ENCODE results near the gene GLG1. TPM values are rescaled to one million over a fixed set of nuclear protein-coding genes. Genes with fewer than 3 reads are reported as not detected.
"Not testable (repeated sequence)": the region's sequence is repeated elsewhere in the genome, so short reads cannot be mapped to it uniquely, and the experiment has no call there.

GLG1 gene
- total RNA-seq, 1 donor from 2014 or later = 50.2 TPM

- DNase-seq (ENCODE audit: low spot score); intact Hi-C loops (cut with micrococcal nuclease); H3K36me3 Mint-ChIP-seq (ENCODE audit: low read depth); H3K9me3 Mint-ChIP-seq; H3K27me3 Mint-ChIP-seq (ENCODE audit: low read depth); H3K4me3 Mint-ChIP-seq (ENCODE audit: low read depth); H3K4me1 Mint-ChIP-seq (ENCODE audit: low read depth); H3K27ac Mint-ChIP-seq: not testable (repeated sequence)
These were observed 196.6 kb downstream of the GLG1 start for GRCh38 chr16:74410057-74410957.

DNA sequence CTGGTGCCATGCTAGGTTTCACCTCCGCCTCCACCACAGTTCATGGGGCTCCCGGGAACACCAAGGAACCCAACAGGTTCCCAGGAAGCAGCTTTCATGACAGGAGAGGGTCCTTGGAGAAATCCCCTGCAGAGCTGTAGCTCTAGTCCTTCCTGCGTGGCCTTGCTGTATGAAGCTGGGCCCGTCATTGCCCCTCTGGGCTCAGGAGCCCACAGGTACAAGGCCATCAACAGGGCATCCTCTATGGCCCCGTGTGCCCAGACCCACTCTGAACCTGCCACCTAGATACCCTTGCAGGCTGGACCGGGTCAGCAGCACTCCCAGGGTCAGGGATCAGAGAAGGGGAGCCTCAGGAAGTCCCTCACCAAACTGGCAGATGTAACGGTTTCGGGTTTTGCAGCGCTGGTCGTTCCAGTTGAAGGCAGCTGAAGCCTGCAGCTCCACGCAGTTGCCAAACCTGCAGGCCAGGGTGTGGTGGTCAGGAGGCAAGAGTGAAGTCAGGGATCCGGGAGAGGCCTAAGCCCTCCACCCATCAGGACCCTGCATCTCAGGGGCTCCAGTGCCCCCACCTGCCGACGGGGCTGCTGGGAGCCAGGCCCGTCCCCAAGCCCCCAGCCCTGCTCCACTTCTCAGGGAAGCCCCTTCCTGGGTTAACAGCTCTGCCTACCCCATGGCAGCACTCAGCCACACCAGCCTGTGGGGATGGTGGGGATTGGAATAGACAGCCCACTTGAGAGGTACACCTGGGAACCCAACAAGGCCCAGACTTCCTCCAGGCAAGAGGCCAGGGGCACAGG is 197.5 kb downstream of the GLG1 start:
- not testable (repeated sequence) for H3K9me3 Mint-ChIP-seq

DNA sequence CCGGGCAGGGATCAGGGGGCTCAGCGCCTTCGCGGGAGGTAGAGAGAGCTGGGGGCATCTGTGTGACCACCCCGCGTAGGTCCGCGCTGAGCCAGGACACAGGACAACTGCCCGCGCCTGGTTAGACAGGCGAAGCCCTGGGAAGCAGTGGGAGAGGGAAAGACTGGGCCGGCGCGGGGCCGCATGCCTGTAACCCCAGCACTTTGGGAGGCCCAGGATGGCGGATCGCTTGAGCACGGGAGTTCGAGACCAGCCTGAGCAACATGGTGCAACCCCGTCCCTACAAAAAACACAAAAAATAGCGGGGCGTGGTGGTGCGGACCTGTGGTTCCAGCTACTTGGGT is 199.6 kb downstream of the GLG1 start:
- H3K27me3 Mint-ChIP-seq (ENCODE audit: low read depth); H3K4me1 Mint-ChIP-seq (ENCODE audit: low read depth); H3K4me3 Mint-ChIP-seq (ENCODE audit: low read depth); DNase-seq (ENCODE audit: low spot score); intact Hi-C loops (cut with micrococcal nuclease); H3K27ac Mint-ChIP-seq; H3K36me3 Mint-ChIP-seq (ENCODE audit: low read depth); H3K9me3 Mint-ChIP-seq: not testable (repeated sequence)

More for the DNA sequence above, 197.5 kb downstream of the GLG1 start:
- H3K4me1 Mint-ChIP-seq (ENCODE audit: low read depth); H3K4me3 Mint-ChIP-seq (ENCODE audit: low read depth); H3K27ac Mint-ChIP-seq; intact Hi-C loops (cut with micrococcal nuclease); H3K27me3 Mint-ChIP-seq (ENCODE audit: low read depth); DNase-seq (ENCODE audit: low spot score); H3K36me3 Mint-ChIP-seq (ENCODE audit: low read depth): not testable (repeated sequence)

- H3K27ac Mint-ChIP-seq; intact Hi-C loops (cut with micrococcal nuclease); H3K4me1 Mint-ChIP-seq (ENCODE audit: low read depth); H3K4me3 Mint-ChIP-seq (ENCODE audit: low read depth); H3K9me3 Mint-ChIP-seq; H3K27me3 Mint-ChIP-seq (ENCODE audit: low read depth); H3K36me3 Mint-ChIP-seq (ENCODE audit: low read depth); DNase-seq (ENCODE audit: low spot score): not testable (repeated sequence)
These were observed 200.1 kb downstream of the GLG1 start for GRCh38 chr16:74406600-74407361.

- H3K4me3 Mint-ChIP-seq (ENCODE audit: low read depth); intact Hi-C loops (cut with micrococcal nuclease); H3K36me3 Mint-ChIP-seq (ENCODE audit: low read depth); H3K27me3 Mint-ChIP-seq (ENCODE audit: low read depth); H3K9me3 Mint-ChIP-seq; DNase-seq (ENCODE audit: low spot score); H3K27ac Mint-ChIP-seq; H3K4me1 Mint-ChIP-seq (ENCODE audit: low read depth): not testable (repeated sequence)
These were observed 202.6 kb downstream of the GLG1 start for GRCh38 chr16:74404148-74404933.

DNA sequence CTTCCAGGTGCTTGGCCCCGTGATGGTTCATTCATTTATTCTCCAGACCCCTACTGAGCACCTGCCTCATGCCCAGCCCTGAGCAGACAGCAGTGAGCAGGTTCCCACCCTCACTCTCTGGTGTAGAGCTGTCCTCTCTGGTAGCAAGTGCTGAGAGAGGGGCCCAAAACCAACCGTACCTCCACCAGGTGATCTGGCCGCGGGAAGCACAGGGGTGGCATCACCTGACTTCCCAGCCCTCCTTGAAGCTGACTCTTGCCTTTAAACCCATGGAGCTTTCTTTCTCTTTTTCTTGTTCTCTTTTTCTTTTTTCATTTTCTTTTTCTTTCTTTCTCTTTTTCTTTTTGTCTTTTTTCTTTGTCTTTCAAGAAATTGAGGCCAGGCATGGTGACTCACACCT is 206.7 kb downstream of the GLG1 start:
- H3K9me3 Mint-ChIP-seq; H3K27me3 Mint-ChIP-seq (ENCODE audit: low read depth); H3K27ac Mint-ChIP-seq; H3K4me3 Mint-ChIP-seq (ENCODE audit: low read depth); DNase-seq (ENCODE audit: low spot score); H3K4me1 Mint-ChIP-seq (ENCODE audit: low read depth); intact Hi-C loops (cut with micrococcal nuclease); H3K36me3 Mint-ChIP-seq (ENCODE audit: low read depth): not testable (repeated sequence)

DNA sequence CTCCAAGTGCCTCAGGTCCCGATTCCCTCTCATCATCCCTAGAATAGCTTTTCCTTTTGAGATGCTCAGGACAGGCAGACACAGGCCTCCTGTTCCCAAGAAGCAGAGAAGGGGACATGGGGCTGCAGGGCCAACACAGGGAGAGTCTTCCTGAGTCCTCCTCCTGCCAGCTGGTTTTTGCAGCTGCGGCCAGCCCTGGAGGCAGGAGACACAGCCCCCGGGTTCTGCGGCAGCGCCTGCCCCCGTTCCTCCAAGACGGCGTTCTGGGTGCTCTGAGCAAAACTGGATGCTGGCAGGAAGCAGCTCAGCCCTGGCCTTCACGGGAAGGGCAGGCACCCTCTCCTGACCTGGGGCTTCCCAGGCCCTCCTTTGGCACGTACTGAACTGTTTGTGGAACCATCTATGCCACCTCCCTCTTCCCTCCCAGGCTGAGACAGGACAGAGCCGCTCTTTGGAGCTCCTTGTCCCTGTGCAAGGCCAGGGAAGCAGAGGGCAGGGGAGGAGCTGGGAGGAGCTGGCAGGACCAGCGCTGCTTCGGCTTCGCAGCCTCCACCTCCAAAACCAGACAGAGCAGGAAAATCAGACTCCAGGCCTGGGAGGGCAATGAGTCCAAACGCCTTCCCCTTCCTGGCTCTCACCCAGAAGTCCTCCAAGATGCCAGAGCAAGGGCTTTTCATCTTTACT is 208.6 kb downstream of the GLG1 start:
- H3K27ac Mint-ChIP-seq; intact Hi-C loops (cut with micrococcal nuclease); H3K4me1 Mint-ChIP-seq (ENCODE audit: low read depth); H3K36me3 Mint-ChIP-seq (ENCODE audit: low read depth); H3K9me3 Mint-ChIP-seq; H3K27me3 Mint-ChIP-seq (ENCODE audit: low read depth); H3K4me3 Mint-ChIP-seq (ENCODE audit: low read depth); DNase-seq (ENCODE audit: low spot score): not testable (repeated sequence)

Other genes starting within 250 kb of the GLG1 start
- 1.9 and 2.2 TPM in 2 replicates for gene NPIPB15, start 230.8 kb downstream of the GLG1 start, total RNA-seq
- 0.09 and 0.30 TPM in 2 replicates for gene CLEC18B, start 185.6 kb downstream of the GLG1 start, total RNA-seq
- gene RFWD3, start 59.8 kb upstream of the GLG1 start, total RNA-seq = 94.5 and 101 TPM in 2 replicates
- gene MLKL, start 93.7 kb upstream of the GLG1 start, total RNA-seq = 21.6 and 25.6 TPM in 2 replicates
- gene FA2H, start 167.7 kb upstream of the GLG1 start, total RNA-seq = not detected in 2 replicates

Data from activated T-helper 2 cell treated with anti-CD3 and anti-CD28 coated beads, Interferon-gamma antibody, Interleukin-2, Interleukin-4, amounts not matched to agents 10 μg/mL and 5 μg/mL and 100 μg/mL, durations not matched to agents 14 hours and 24 hours and 36 hours (primary cell).